GM23338 (cell line): ENCODE measurements around the gene TBC1D3H.
"Not testable (repeated sequence)": the region's sequence is repeated elsewhere in the genome, so short reads cannot be mapped to it uniquely, and the experiment has no call there.

ENCODE experiments used
- TF ChIP-seq, protein P1 (sequence below), 2 experiments: fragments of 200-600 bp in 1 of 2; sonication (generic) in 1 of 2; conservative IDR thresholded peaks; 2 replicates each; pipeline versions ENCODE4 v1.5.1 to v1.6.1; 2016 to 2017; ENCODE audit warnings: antibody characterized with exemption in 2 of 2, low read depth in 2 of 2, mild to moderate bottlenecking in 2 of 2, moderate library complexity in 1 of 2
- TF ChIP-seq, protein P2 (sequence below): IDR thresholded peaks from 2 replicates; pipeline ENCODE4 v1.6.1; 2016; ENCODE audit warnings: antibody characterized with exemption

DNA sequence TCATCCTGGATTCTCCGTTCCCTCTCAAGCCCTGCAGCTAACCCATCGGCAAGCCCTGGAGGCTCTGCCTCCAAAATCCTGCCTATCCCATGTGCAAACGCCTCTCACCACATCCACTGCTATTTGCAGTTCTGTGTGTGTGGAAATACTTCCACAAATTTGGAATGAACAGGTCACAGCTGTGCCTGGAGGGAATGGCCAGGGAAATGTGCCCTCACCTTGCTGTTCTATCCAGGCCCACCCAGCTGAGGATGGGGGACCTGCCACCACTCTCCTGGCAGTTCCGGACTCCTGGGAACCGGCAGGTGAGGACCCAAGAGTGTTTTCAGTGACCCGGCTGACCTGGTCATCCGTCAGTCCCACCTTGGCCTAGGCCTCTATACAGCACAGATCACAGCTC, 12.3 kb downstream of the TBC1D3H start:
- TF ChIP-seq, protein P1, sequence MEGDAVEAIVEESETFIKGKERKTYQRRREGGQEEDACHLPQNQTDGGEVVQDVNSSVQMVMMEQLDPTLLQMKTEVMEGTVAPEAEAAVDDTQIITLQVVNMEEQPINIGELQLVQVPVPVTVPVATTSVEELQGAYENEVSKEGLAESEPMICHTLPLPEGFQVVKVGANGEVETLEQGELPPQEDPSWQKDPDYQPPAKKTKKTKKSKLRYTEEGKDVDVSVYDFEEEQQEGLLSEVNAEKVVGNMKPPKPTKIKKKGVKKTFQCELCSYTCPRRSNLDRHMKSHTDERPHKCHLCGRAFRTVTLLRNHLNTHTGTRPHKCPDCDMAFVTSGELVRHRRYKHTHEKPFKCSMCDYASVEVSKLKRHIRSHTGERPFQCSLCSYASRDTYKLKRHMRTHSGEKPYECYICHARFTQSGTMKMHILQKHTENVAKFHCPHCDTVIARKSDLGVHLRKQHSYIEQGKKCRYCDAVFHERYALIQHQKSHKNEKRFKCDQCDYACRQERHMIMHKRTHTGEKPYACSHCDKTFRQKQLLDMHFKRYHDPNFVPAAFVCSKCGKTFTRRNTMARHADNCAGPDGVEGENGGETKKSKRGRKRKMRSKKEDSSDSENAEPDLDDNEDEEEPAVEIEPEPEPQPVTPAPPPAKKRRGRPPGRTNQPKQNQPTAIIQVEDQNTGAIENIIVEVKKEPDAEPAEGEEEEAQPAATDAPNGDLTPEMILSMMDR (conservative IDR thresholded peaks at IDR 0.05; ENCODE audit: low read depth in 2 of 2), result not testable (repeated sequence)
- TF ChIP-seq, protein P2, sequence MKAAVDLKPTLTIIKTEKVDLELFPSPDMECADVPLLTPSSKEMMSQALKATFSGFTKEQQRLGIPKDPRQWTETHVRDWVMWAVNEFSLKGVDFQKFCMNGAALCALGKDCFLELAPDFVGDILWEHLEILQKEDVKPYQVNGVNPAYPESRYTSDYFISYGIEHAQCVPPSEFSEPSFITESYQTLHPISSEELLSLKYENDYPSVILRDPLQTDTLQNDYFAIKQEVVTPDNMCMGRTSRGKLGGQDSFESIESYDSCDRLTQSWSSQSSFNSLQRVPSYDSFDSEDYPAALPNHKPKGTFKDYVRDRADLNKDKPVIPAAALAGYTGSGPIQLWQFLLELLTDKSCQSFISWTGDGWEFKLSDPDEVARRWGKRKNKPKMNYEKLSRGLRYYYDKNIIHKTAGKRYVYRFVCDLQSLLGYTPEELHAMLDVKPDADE, result not testable (repeated sequence)
